ENCODE results near the gene CBY1.

DNA sequence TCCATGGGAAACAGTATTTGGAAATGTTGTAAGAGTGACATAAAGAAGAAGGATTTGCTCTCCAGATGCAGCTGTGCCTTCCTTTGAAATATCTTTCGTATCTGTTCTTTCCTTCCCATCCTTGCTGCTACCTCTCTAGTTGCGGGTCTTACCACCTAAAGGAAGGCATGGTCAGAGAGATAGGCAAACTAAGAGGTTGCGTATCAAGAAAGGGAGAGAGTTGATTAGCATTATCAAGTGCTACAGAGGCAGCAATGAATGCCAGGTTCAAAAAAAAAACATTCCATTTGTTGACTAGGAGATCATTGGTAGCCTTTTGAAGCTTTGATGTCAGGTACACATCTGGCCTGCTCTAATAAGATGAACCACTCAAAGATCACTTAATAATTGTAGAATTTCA, 53.9 kb downstream of the CBY1 start:
- TF ChIP-seq, protein P1, sequence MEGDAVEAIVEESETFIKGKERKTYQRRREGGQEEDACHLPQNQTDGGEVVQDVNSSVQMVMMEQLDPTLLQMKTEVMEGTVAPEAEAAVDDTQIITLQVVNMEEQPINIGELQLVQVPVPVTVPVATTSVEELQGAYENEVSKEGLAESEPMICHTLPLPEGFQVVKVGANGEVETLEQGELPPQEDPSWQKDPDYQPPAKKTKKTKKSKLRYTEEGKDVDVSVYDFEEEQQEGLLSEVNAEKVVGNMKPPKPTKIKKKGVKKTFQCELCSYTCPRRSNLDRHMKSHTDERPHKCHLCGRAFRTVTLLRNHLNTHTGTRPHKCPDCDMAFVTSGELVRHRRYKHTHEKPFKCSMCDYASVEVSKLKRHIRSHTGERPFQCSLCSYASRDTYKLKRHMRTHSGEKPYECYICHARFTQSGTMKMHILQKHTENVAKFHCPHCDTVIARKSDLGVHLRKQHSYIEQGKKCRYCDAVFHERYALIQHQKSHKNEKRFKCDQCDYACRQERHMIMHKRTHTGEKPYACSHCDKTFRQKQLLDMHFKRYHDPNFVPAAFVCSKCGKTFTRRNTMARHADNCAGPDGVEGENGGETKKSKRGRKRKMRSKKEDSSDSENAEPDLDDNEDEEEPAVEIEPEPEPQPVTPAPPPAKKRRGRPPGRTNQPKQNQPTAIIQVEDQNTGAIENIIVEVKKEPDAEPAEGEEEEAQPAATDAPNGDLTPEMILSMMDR (IDR thresholded peaks at IDR 0.05) = no peak
- no peak for TF ChIP-seq POLR2A (IDR thresholded peaks at IDR 0.05)
